Sigmoid colon (tissue), 4 donors: ENCODE results near the gene RTL10.

Source experiments
- EP300 ChIP-seq, 4 donors: sonication (generic); formaldehyde crosslinking; IDR thresholded peaks; one replicate each; pipeline ENCODE4 v1.6.1; 2017; ENCODE audit warnings: antibody characterized with exemption in 4 of 4
- POLR2AphosphoS5 ChIP-seq, 4 donors: sonication (generic); formaldehyde crosslinking; IDR thresholded peaks; one replicate each; pipeline ENCODE4 v1.6.1; 2017; ENCODE audit warnings: antibody characterized with exemption in 4 of 4
- TF ChIP-seq, protein P1 (sequence below), 4 experiments: fragments of 450-650 bp in 3 of 4; fragments of 200-600 bp in 1 of 4; IDR thresholded peaks; one replicate each; pipeline ENCODE4 v1.5.1; 2016 to 2019; ENCODE audit warnings: antibody characterized with exemption in 4 of 4, mild to moderate bottlenecking in 3 of 4, moderate library complexity in 2 of 4

DNA sequence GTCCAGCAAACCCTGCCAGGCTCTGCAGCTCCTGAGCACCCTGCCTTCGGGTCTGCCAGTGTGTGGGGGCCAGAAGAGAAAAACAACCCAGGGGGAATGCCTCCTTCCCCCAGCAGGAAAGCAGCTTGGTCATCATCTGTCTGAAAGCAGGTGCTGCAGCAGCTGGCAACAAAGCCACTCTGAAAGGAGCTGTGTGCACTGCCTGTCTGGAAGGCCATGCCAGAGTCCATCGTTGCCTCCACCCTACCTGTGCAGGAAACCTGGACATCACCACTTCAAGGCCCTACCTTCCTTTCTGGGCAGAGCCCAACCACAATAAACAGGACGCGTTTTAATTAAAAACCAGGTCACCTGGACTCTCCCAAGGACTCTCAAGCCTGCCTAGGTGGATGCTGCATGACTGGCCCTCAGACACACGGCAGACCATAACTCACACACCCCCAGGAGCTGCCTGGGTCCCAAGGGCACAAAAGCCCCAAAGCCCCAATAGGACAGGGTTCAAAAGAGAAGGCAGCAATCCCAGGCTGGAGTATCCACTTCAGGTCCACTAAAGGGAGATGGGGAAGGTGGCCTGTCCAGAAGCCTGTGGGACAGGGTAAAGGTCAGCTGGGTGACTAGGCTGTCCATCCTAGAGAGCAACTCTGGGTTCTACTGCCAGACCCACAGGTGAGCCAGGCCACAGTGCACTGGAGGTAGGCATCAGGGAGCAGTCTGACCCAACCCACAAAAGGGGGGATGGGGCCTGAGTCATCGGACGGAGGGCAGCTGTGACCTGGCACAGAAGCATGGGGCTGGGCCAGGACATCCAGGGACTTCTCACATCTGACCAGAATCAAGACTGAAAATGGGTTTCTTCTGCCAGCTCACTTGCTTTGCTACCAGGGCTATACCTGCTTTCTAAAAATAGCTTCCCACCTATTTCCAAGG, 6.1 kb downstream of the RTL10 start:
- TF ChIP-seq, protein P1, sequence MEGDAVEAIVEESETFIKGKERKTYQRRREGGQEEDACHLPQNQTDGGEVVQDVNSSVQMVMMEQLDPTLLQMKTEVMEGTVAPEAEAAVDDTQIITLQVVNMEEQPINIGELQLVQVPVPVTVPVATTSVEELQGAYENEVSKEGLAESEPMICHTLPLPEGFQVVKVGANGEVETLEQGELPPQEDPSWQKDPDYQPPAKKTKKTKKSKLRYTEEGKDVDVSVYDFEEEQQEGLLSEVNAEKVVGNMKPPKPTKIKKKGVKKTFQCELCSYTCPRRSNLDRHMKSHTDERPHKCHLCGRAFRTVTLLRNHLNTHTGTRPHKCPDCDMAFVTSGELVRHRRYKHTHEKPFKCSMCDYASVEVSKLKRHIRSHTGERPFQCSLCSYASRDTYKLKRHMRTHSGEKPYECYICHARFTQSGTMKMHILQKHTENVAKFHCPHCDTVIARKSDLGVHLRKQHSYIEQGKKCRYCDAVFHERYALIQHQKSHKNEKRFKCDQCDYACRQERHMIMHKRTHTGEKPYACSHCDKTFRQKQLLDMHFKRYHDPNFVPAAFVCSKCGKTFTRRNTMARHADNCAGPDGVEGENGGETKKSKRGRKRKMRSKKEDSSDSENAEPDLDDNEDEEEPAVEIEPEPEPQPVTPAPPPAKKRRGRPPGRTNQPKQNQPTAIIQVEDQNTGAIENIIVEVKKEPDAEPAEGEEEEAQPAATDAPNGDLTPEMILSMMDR (IDR thresholded peaks at IDR 0.05), result no peak
- no peak for TF ChIP-seq EP300 (IDR thresholded peaks at IDR 0.05)
- no peak for TF ChIP-seq POLR2AphosphoS5 (IDR thresholded peaks at IDR 0.05)
